GM21367 (cell line): ENCODE measurements around the gene PKDCC.
"Not testable (repeated sequence)": the region's sequence is repeated elsewhere in the genome, so short reads cannot be mapped to it uniquely, and the experiment has no call there.

Experiments
- ATAC-seq: cut with Tn5 transposase; IDR thresholded peaks from one replicate; pipeline ENCODE4 v1.9.1; 2021; ENCODE audit not compliant: unreplicated experiment

PKDCC gene

GRCh38 chr2:42030200-42030759 lies 17.5 kb upstream of the PKDCC start:
- ATAC-seq, result no peak

GRCh38 chr2:42030829-42031228 lies 17.0 kb upstream of the PKDCC start:
- no peak for ATAC-seq

- ATAC-seq, result no peak
Observed at GRCh38 chr2:42031281-42032223, 16.3 kb upstream of the PKDCC start.

- no peak for ATAC-seq
Observed at GRCh38 chr2:42032224-42032620, 15.6 kb upstream of the PKDCC start.

GRCh38 chr2:42032745-42033144 lies 15.1 kb upstream of the PKDCC start:
- no peak for ATAC-seq

- ATAC-seq, result not testable (repeated sequence)
Observed at GRCh38 chr2:42034096-42034495, 13.7 kb upstream of the PKDCC start.

- no peak for ATAC-seq
Observed at GRCh38 chr2:42035241-42035640, 12.6 kb upstream of the PKDCC start.

- no peak for ATAC-seq
Observed at GRCh38 chr2:42036413-42036812, 11.4 kb upstream of the PKDCC start.

GRCh38 chr2:42036940-42037339 lies 10.9 kb upstream of the PKDCC start:
- no peak for ATAC-seq

- ATAC-seq, result no peak
Observed at GRCh38 chr2:42040643-42041278, 7.1 kb upstream of the PKDCC start.

GRCh38 chr2:42041377-42042127 lies 6.3 kb upstream of the PKDCC start:
- ATAC-seq, result no peak

GRCh38 chr2:42042631-42043355 lies 5.0 kb upstream of the PKDCC start:
- no peak for ATAC-seq

- ATAC-seq, result no peak
Observed at GRCh38 chr2:42043789-42044394, 3.9 kb upstream of the PKDCC start.

GRCh38 chr2:42044939-42045338 lies 2.9 kb upstream of the PKDCC start:
- ATAC-seq, result no peak

- ATAC-seq, result no peak
Observed at GRCh38 chr2:42045352-42045751, 2.5 kb upstream of the PKDCC start.

- ATAC-seq, result no peak
Observed at GRCh38 chr2:42045848-42046748, 1.7 kb upstream of the PKDCC start.

- no peak for ATAC-seq
Observed at GRCh38 chr2:42046819-42047487, 868 bp upstream of the PKDCC start.
